Amniotic stem cell (primary cell): ENCODE results near the gene SRC.

Experiments
- DNase-seq: peaks from one replicate; lab custom pipeline; 2025; lab: John Stamatoyannopoulos, UW

SRC gene

GRCh38 chr20:37350649-37351574 lies 5.0 kb downstream of the SRC start:
- no peak for DNase-seq

- no peak for DNase-seq
Measured at GRCh38 chr20:37351689-37352607, 6.0 kb downstream of the SRC start.

- no peak for DNase-seq
Measured at GRCh38 chr20:37352608-37352980, 6.7 kb downstream of the SRC start.

- DNase-seq: no peak
Measured at GRCh38 chr20:37353285-37353849, 7.4 kb downstream of the SRC start.

GRCh38 chr20:37354210-37355195 lies 8.6 kb downstream of the SRC start:
- no peak for DNase-seq

GRCh38 chr20:37355252-37356180 lies 9.6 kb downstream of the SRC start:
- no peak for DNase-seq

GRCh38 chr20:37356387-37356786 lies 10.4 kb downstream of the SRC start:
- DNase-seq: no peak

- DNase-seq: no peak
Measured at GRCh38 chr20:37356961-37357371, 11.0 kb downstream of the SRC start.

GRCh38 chr20:37357481-37358365 lies 11.8 kb downstream of the SRC start:
- no peak for DNase-seq

GRCh38 chr20:37358366-37359150 lies 12.6 kb downstream of the SRC start:
- DNase-seq: no peak

GRCh38 chr20:37359331-37359730 lies 13.4 kb downstream of the SRC start:
- no peak for DNase-seq

GRCh38 chr20:37359836-37360235 lies 13.9 kb downstream of the SRC start:
- DNase-seq: no peak

- DNase-seq: no peak
Measured at GRCh38 chr20:37360391-37361115, 14.6 kb downstream of the SRC start.

- no peak for DNase-seq
Measured at GRCh38 chr20:37361336-37361735, 15.4 kb downstream of the SRC start.

- no peak for DNase-seq
Measured at GRCh38 chr20:37362231-37362792, 16.4 kb downstream of the SRC start.

GRCh38 chr20:37362821-37363220 lies 16.9 kb downstream of the SRC start:
- no peak for DNase-seq
